Renal cortex interstitium (tissue), 11 donors: ENCODE results near the gene TRAPPC6A. TPM values are rescaled to one million over a fixed set of nuclear protein-coding genes. Genes with fewer than 3 reads are reported as not detected.

Source experiments
- DNase-seq, 11 donors: peaks; one replicate each; pipeline ENCODE4 v3.0.0-alpha.2; 2013; ENCODE audit warnings: low read depth in 9 of 11, low spot score in 4 of 11; ENCODE audit errors: extremely low read depth in 1 of 11
- polyA plus RNA-seq, 3 donors: library from polyadenylated mRNA; unstranded; fragments of 120-200 nt; gene quantifications; one replicate each; pipeline ENCODE4 v1.2.1, GENCODE V29; 2013; ENCODE audit not compliant: insufficient read length in 3 of 3

Gene TRAPPC6A
- polyA plus RNA-seq, 3 donors = 29.4 to 46.9 (median 44.5) TPM

DNA sequence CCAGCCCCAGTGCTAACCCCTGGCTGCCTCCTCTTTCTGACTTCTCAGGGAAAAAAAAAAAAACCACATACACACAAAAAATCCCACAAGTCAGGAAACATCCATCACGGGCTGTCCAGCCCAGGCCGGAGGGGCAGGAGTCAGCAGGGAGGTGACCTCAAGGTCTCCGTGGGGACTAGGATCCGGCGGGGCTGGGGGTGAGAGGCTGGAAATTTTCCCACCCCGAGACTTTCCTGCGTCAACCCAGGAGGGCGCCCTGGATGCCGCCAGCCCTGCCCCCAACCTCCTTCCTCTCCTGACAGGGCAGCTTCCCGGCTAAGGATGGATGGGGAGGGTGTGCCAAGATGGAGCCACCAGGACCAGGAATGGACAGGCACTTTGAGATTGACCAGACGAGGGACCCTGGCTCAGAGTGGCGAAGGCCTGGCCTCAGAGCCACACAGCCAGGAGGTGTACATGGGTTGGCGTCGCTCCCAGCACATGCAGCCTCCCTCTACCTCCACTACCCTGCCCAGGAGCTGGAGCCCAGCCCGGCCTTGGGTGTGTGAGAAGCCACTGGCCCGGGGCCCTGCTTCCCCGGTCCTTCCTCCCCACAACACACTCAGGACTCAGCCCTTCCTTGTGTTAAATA lies 33.8 kb upstream of the TRAPPC6A start:
- no peak for DNase-seq

- DNase-seq = no peak
Observed at GRCh38 chr19:45206328-45206727, 28.3 kb upstream of the TRAPPC6A start.

- no peak for DNase-seq
Observed at GRCh38 chr19:45205810-45206209, 27.8 kb upstream of the TRAPPC6A start.

DNA sequence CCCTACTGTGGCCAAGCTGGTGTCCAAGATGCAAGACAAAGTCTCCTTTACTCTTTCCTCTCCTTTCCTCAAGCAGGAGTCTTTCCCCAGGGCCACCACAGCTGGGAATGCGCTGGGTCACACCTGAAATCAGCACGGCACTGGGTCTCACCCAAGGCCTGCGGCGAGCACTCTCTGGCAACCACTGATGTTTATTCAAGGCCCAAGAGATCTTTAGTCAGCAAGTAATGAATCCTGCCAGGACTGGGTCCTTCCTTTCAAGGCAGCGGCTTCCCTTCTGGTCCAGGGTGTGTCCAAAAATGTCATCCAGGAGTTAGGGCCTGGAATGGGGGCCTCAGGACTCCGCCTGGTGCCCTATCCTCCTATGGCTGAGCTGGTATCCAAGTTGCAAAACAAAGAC lies 24.6 kb upstream of the TRAPPC6A start:
- no peak for DNase-seq

DNA sequence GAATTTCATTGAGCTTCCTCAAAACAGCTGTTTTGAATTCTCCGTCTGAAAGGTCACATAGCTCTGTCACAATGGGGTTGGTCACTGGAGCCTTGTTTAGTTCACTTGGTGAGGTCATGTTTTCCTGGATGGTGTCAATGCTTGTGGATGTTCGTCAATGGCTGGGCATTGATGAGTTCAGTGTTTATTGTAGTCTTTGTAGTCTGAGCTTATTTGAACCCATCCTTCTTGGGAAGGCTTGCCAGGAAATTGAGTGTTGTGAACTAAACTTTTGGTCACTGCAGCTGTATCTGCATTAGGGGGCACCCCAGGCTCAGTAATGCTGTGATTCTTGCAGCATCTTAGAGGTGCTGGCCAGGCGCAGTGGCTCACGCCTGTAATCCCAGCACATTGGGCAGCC lies 22.5 kb upstream of the TRAPPC6A start:
- peak in 2 of 11 donors; percentile 28 to 38 for DNase-seq

- no peak for DNase-seq
Observed at GRCh38 chr19:45195764-45196163, 17.7 kb upstream of the TRAPPC6A start.

DNA sequence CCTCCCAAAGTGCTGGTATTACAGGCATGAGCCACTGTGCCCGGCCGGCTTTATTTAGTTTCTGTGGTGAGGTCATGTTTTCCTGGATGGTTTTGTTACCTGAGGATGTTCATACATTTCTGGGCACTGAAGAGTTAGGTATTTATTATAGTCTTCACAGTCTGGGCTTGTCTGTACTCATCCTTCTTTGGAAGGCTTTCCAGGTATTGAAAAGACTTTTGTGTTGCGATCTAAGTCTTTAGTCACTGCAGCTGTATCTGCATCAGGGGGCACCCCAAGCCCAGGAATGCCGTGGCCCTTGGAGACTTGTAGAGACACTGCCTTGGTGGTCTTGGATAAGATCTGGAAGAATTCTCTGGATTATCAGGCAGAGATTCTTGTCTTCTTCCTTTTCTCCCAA lies 13.3 kb upstream of the TRAPPC6A start:
- no peak for DNase-seq

GRCh38 chr19:45189971-45190370 lies 11.9 kb upstream of the TRAPPC6A start:
- DNase-seq = no peak

GRCh38 chr19:45187421-45188100 lies 9.5 kb upstream of the TRAPPC6A start:
- DNase-seq = peak in 1 of 11 donors; percentile 29

GRCh38 chr19:45186509-45187334 lies 8.7 kb upstream of the TRAPPC6A start:
- no peak for DNase-seq

DNA sequence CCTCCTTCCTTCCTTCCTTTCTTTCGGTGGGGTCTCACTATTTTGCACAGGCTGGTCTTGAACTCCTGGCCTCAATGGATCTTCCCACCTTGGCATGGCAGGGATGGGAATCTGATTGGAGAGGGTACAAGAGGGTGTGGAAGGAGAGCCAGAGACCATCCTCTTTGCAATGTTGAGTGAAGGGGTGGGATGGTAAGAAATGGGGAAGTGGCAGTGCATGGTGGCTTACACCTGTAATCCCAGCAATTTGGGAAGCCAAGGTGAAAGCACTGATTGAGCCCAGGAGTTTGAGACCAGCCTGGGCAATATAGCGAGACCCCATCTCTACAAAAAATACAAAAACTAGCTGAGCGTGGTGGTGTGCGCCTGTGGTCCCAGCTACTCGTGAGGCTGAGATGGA lies 6.1 kb upstream of the TRAPPC6A start:
- no peak for DNase-seq

DNA sequence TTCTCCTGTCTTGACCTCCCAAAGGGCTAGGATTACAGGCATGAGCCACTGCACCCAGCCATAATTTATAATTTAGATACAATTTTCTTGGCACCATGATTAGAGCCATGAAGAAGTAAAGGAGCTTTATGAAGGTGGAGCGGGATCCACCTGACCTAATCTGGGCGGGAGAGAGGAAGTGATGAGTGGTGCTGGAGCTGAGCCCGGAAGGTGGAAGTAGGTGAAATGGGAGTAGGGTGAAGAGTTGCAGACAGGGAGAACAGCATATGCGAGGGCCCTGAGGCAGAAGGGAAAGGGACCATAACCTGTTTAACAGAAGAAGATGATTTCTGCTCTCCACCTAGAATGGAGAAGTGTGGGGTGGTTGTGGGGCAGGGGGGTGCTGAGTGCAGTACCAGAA lies 4.7 kb upstream of the TRAPPC6A start:
- no peak for DNase-seq

- no peak for DNase-seq
Observed at GRCh38 chr19:45180936-45181335, 2.9 kb upstream of the TRAPPC6A start.

DNA sequence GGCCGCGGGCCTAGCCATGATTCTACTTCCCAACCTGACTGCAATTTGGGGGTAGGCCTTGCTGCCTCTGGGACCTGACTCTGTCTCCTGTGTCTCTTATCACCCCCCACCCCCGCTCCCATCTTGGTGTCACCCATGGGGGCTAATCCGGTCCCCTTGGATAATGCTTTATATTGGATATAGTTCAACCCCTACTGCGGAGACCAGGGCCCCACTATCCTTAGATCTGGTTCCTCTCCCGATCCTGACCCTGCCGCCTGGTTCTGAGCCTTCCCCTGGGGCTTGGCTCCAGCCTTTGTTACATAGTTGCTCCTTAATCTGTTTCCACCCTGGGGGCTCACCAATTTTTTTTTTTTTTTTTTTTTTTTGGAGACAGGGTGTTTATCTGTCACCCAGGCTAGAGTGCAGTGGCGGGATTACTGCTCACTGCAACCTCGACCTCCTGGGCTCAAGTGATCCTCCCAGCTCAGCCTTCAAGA lies 1.9 kb upstream of the TRAPPC6A start:
- no peak for DNase-seq

- DNase-seq = no peak
Observed at GRCh38 chr19:45179072-45179891, 1.2 kb upstream of the TRAPPC6A start.

- peak; percentile 97 to 100 (median 100) for DNase-seq
Observed at GRCh38 chr19:45178262-45179071, 430 bp upstream of the TRAPPC6A start, which contains the start of gene BLOC1S3. BLOC1S3 (plus strand) TSS chr19:45178784; CDS start chr19:45179297, 513 bp downstream.

- DNase-seq = no peak
Observed at GRCh38 chr19:45175515-45176345, 2.3 kb downstream of the TRAPPC6A start.
